AG10803 (cell line): Measurements from ENCODE around the gene TMEM59L.

Experiments used
- DNase-seq: peaks from one replicate; pipeline ENCODE4 v3.0.0; 2010; ENCODE audit warnings: low read depth
- H3K4me3 ChIP-seq: 2 replicates; pipeline ENCODE4 v1.5.1; 2011; ENCODE audit warnings: mild to moderate bottlenecking, low read length, control low read depth
- TF ChIP-seq, protein P1 (sequence below): conservative IDR thresholded peaks from 2 replicates; pipeline ENCODE4 v1.5.1; 2011; ENCODE audit warnings: mild to moderate bottlenecking, low read length, control low read depth, inconsistent platforms

Gene TMEM59L

GRCh38 chr19:18620311-18620710 is 7.6 kb downstream of the TMEM59L start:
- TF ChIP-seq, protein P1, sequence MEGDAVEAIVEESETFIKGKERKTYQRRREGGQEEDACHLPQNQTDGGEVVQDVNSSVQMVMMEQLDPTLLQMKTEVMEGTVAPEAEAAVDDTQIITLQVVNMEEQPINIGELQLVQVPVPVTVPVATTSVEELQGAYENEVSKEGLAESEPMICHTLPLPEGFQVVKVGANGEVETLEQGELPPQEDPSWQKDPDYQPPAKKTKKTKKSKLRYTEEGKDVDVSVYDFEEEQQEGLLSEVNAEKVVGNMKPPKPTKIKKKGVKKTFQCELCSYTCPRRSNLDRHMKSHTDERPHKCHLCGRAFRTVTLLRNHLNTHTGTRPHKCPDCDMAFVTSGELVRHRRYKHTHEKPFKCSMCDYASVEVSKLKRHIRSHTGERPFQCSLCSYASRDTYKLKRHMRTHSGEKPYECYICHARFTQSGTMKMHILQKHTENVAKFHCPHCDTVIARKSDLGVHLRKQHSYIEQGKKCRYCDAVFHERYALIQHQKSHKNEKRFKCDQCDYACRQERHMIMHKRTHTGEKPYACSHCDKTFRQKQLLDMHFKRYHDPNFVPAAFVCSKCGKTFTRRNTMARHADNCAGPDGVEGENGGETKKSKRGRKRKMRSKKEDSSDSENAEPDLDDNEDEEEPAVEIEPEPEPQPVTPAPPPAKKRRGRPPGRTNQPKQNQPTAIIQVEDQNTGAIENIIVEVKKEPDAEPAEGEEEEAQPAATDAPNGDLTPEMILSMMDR = no peak
- H3K4me3 ChIP-seq = no peak overlapping the region
- DNase-seq = no peak

DNA sequence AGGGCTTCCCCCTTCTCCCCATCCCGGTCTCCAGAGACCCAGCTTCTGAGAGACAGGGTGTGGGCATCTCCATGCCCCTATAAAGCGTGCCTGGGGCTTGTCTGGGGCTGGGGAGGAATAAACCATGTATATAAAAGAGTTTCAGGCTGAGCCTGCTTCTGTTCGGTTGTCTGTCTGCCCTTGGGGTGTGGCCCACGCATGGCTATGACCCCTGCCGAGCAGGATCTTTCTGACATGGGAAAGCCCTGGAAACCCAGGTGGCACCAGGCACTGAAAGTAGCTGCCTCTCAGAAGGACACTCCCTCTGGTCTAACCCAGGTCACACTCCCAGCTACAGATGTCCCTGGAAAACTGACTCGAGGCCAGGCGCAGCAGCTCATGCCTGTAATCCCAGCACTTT is 8.2 kb downstream of the TMEM59L start:
- no peak for DNase-seq
- no peak overlapping the region for H3K4me3 ChIP-seq
- TF ChIP-seq, protein P1 = no peak

DNA sequence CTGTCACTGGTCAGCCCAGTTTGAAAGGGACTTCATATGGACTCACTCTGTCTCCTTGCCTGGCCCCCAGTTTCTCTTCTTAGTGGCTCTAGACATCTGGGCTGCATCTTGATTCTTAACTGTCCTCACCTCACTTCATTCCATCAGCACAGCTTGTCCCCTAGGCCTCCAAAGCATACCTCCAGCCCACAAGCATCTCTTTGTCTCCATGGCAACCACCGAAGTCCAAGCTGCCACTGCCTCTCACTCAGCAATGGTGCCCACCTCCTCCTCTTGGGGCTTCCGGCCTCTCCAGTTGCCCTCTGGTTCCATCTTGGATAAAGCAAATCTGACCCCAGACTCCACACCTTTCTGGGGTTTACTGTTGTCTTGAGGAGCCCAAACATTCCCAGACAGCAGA is 14.2 kb downstream of the TMEM59L start:
- peak; percentile 34 for DNase-seq
- H3K4me3 ChIP-seq = no peak overlapping the region
- TF ChIP-seq, protein P1 = no peak

- TF ChIP-seq, protein P1 = no peak
Observed at GRCh38 chr19:18629166-18630088, 16.8 kb downstream of the TMEM59L start.

GRCh38 chr19:18633321-18633720 is 20.7 kb downstream of the TMEM59L start:
- no peak for DNase-seq
- TF ChIP-seq, protein P1 = no peak
- H3K4me3 ChIP-seq = no peak overlapping the region

More at GRCh38 chr19:18629166-18630088, 16.8 kb downstream of the TMEM59L start:
- no peak overlapping the region for H3K4me3 ChIP-seq
- no peak for DNase-seq

GRCh38 chr19:18634612-18635297 is 22.1 kb downstream of the TMEM59L start:
- TF ChIP-seq, protein P1 = no peak

More at GRCh38 chr19:18634612-18635297, 22.1 kb downstream of the TMEM59L start:
- H3K4me3 ChIP-seq = no peak overlapping the region
- DNase-seq = peak; percentile 53
